NCI-H2107 treated with DMSO at 0.1 percent for 48 hours (cell line): Measurements from ENCODE around the gene TOX2.
"Not testable (repeated sequence)": the region's sequence is repeated elsewhere in the genome, so short reads cannot be mapped to it uniquely, and the experiment has no call there.

Experiments used
- DNase-seq: peaks from one replicate; lab custom pipeline; 2025; ENCODE audit not compliant: unreplicated experiment; lab: John Stamatoyannopoulos, UW

TOX2 gene

DNA sequence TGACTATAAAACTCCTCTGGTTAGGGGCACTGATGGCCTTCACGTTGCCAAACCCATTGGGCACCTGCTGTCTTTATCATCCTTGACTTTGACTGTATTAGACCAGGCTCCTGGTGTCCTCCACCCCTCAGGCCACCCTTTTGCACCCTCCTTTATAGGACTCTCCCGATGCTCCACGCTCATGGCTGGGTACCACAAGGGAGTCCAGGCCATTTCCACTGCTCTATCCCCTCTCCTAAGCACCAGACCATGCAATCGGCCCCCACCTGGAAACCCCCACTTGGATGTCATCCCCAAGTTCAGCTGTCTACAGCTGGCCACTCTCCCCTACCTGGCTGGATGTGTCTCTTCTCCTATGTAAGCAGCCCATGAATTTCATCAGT, 115.2 kb downstream of the TOX2 start:
- no peak for DNase-seq

DNA sequence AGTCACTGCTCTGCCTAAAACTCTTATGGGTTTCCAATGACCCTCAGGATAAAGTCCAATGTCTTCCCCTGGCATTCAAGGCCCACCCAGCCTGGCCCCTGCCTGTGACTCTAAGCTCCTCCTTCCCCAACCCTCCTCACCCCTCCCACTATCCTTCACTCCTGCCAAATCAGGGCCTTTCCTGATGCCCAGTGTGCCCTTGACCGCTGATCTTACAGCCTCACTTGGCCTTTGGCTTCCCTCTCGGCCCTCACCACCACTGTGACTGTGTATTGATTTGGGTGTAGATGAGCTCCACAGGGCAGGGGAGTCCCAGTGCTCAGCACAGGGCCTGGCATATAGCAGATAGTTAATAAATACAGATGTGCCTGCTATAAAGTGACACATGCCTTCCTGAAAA, 115.7 kb downstream of the TOX2 start:
- no peak for DNase-seq

- peak; percentile 23 for DNase-seq
These were observed 116.4 kb downstream of the TOX2 start for GRCh38 chr20:44031001-44031574.

- DNase-seq: peak; percentile 94
These were observed 117.3 kb downstream of the TOX2 start for GRCh38 chr20:44031781-44032582.

DNA sequence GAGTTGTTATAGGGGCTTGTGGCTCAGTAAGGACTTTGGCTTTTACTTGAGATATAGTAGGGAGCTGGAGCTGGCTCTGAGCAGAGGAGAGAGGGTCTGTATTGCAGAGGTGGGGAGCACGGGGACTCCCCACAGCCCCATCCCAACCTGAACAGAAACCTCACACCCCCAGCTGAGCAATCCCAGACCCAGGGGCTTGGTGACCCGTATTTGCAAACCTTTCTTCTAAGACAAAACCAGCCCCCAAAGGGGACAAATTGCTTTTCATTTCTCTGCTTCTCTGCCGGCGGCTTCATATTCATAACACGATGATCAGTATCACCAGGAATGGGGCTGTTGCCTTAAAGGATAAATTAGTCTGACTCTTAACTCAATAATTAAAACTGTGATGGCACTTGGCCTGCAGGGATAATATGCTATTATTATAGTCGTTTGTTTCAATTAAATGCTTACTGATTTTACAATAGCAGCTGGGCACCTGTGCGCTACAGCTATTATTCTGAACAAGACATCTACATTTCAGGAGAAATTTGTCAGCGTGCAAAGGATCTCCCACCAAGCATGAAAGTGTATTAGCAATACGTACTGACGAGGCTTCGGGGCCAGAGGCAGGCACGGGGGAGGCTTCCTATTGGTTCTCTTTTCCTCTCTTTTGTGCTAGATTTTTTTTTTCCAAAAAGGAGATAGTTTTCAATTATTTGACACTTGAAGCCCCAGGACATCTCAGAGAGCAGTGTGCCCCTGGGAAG, 118.1 kb downstream of the TOX2 start:
- no peak for DNase-seq

DNA sequence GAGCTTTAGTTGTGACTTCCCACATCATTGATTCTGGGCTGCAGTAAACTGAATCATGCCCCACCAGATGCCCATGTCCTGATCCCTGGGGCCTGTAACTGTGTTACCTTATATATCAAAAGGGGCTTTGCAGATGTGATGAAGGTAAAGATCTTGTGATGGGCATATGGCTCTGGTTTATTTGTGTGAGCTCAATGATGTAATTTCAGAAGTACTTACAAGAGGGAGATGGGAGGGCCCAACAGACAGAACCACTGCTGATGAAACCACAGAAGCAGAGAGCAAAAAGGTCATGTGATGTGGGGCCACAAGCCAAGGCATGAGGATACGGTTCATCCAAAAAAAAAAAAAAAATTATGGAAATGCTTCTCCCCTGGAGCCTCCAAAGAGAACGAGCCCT, 118.7 kb downstream of the TOX2 start:
- no peak for DNase-seq

DNA sequence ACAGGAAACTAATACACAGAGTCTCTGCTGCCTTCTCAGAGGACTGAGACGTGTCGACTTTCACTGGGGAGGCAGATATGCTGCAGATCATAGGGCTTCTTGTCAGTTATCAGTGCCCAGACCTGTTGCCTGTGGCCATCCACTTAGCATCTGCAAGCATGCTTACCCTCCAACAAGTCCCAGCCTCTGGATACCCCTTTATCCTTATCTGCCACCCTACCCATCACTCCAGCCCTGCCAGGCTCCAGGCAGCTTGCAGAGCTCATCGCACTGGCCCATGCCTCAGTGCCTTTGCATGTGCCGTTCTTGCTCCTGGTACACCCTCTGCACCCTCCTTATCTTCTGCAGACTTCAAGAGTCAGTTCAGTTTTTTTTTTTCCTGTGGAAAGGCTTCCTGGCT, 119.2 kb downstream of the TOX2 start:
- no peak for DNase-seq

GRCh38 chr20:44034451-44034850, 119.8 kb downstream of the TOX2 start:
- DNase-seq: no peak

GRCh38 chr20:44034965-44035635, 120.4 kb downstream of the TOX2 start:
- no peak for DNase-seq

DNA sequence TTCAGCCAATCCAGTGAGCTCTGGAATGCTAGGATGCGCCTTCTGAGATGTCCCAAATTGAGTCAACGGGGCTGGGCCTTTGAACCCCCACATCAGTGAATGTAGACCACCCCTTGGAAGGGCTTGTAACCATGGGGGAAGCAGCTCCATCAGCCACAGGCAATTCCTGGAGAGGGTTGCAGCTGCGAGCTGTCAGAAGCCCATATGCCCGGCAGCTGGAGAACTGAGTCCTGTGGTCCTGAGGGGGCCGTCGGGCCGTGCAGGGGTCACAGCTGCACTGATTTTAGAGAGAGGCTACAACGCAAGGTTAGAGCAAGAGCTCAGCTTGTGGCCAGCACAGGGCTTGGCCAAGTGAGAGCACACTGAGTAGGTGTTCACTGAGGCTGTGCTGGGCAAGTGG, 121.3 kb downstream of the TOX2 start:
- no peak for DNase-seq

- DNase-seq: no peak
These were observed 121.8 kb downstream of the TOX2 start for GRCh38 chr20:44036441-44036840.

DNA sequence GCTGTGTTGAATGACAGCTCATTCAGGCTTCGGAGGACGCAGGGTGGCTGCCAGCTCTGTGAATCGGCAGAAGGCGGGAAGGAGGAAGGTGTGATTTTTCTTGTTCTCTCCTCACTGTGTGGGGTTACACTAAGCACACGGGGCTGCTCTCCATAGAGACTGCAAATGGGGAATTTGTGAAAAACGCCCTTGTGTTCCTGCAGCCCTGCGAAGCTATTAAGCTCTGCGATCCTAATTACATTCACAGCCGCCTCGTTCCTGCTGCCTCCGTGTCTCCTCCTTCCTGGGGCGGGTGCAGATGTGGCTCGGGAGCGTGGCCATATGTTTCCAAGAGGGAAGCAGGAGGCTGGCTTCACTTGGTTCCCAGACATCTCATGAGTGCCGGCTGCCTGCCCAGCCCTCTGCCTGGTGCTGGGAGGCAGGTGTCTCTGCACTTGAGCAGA, 124.0 kb downstream of the TOX2 start:
- peak; percentile 68 for DNase-seq

- DNase-seq: no peak
These were observed 124.5 kb downstream of the TOX2 start for GRCh38 chr20:44039147-44039546.

DNA sequence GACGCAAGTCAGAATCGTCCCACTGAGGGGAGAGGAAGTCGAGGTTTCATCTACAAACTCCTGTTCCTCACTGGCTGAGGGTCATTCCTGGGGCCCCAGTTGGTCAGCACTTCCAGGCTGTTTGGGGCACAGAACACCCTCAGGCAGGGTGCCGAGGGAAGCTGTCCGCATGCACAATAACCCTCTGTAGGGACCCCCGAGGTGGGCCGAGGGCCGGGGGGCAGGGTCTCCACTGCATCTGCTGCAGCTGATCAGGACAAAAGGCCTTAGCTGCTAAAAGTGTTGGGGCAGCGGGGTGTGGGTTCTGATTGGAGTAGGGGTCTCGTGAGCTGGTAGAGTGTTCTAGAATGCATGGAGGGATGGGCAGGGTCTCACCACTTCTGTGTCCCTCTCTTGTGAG, 125.1 kb downstream of the TOX2 start:
- DNase-seq: no peak

- DNase-seq: no peak
These were observed 125.7 kb downstream of the TOX2 start for GRCh38 chr20:44040202-44040915.

GRCh38 chr20:44041001-44041400, 126.3 kb downstream of the TOX2 start:
- DNase-seq: no peak

DNA sequence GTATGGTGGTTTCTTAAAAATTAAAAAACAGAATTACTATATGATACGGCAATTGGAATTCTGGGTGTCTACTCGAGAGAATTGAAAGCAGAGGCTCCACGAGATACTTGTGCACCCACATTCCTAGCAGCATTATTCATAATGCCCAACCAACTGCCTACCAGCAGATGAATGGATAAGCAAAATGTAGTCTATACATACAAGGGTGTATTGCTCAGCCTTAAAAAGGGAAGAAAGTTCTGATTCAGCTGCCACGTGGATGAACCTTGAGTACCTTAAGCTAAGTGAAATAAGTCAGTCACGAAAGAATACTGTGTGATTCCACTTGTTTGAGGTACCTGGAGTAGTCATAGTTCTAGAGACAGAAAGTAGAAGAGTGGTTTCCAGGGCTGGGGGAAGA, 130.1 kb downstream of the TOX2 start:
- DNase-seq: not testable (repeated sequence)

- DNase-seq: no peak
These were observed 135.7 kb downstream of the TOX2 start for GRCh38 chr20:44050327-44050726.

DNA sequence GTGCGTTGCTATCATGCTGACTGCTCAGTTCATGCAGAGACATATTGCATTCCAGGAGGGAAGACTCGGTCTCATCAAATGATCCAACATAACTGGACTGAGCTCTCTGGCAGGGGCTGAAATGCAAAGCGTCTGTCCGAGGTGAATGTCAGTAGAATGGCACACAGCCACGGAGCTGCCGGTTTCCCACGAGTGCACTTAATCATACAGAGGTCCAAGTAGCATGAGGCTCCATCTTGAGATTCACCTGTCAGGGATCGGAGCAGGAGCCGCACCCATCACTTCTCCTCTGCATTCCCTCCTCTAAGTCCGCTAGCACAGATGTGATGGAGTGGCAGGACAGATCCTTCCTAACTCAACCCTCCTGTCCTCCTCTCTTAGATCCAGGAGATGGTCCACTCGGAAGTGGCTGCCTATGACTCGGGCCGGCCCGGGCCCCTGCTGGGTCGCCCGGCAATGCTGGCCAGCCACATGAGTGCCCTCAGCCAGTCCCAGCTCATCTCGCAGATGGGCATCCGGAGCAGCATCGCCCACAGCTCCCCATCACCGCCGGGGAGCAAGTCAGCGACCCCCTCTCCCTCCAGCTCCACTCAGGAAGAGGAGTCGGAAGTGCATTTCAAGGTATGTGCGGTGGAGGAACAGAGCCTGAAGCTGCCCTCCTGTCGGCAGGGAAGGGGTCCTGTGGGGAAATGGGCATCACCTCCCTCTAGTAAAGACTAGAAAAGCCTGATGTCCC, 136.4 kb downstream of the TOX2 start:
- no peak for DNase-seq

GRCh38 chr20:44051661-44052000, 137.0 kb downstream of the TOX2 start:
- no peak for DNase-seq
